ENCODE measurements around the gene TBL1XR1.

Gene TBL1XR1

GRCh38 chr3:177050501-177051237, 146.6 kb downstream of the TBL1XR1 start:
- Histone ChIP-seq H3K4me1 (ENCODE audit: control insufficient read depth, insufficient read depth, low read length) (peaks cover 21% of the 10 kb centered on the region), H3K4me3 (ENCODE audit: low read depth, low read length) (no peak overlapping the region), H3K9me3 (ENCODE audit: control insufficient read depth, insufficient read depth, low read length) (no peaks in the 10 kb centered on the region), H3K36me3 (ENCODE audit: control insufficient read depth, insufficient read depth, low read length) (peaks cover 8% of the 10 kb centered on the region), H3K27me3 (ENCODE audit: control insufficient read depth, insufficient read depth, low read length) (no peaks in the 10 kb centered on the region), H3K9ac (ENCODE audit: low read depth, low read length) (no peak overlapping the region)

GRCh38 chr3:177045767-177046166, 151.5 kb downstream of the TBL1XR1 start:
- H3K36me3 ChIP-seq (ENCODE audit: control insufficient read depth, insufficient read depth, low read length) = peaks cover 12% of the 10 kb centered on the region

GRCh38 chr3:177045222-177045621, 152.1 kb downstream of the TBL1XR1 start:
- Histone ChIP-seq H3K27me3 (ENCODE audit: control insufficient read depth, insufficient read depth, low read length) (no peaks in the 10 kb centered on the region), H3K36me3 (ENCODE audit: control insufficient read depth, insufficient read depth, low read length) (peaks cover 12% of the 10 kb centered on the region), H3K4me3 (ENCODE audit: low read depth, low read length) (no peak overlapping the region), H3K4me1 (ENCODE audit: control insufficient read depth, insufficient read depth, low read length) (peaks cover 23% of the 10 kb centered on the region), H3K9ac (ENCODE audit: low read depth, low read length) (no peak overlapping the region), H3K9me3 (ENCODE audit: control insufficient read depth, insufficient read depth, low read length) (no peaks in the 10 kb centered on the region)

More at GRCh38 chr3:177045767-177046166, 151.5 kb downstream of the TBL1XR1 start:
- H3K4me3 ChIP-seq (ENCODE audit: low read depth, low read length) = no peak overlapping the region
- no peaks in the 10 kb centered on the region for H3K9me3 ChIP-seq (ENCODE audit: control insufficient read depth, insufficient read depth, low read length)
- H3K27me3 ChIP-seq (ENCODE audit: control insufficient read depth, insufficient read depth, low read length) = no peaks in the 10 kb centered on the region
- peaks cover 23% of the 10 kb centered on the region for H3K4me1 ChIP-seq (ENCODE audit: control insufficient read depth, insufficient read depth, low read length)
- H3K9ac ChIP-seq (ENCODE audit: low read depth, low read length) = no peak overlapping the region

- Histone ChIP-seq H3K9me3 (ENCODE audit: control insufficient read depth, insufficient read depth, low read length) (no peaks in the 10 kb centered on the region), H3K27me3 (ENCODE audit: control insufficient read depth, insufficient read depth, low read length) (no peaks in the 10 kb centered on the region), H3K4me3 (ENCODE audit: low read depth, low read length) (no peak overlapping the region), H3K36me3 (ENCODE audit: control insufficient read depth, insufficient read depth, low read length) (peaks cover 8% of the 10 kb centered on the region), H3K9ac (ENCODE audit: low read depth, low read length) (no peak overlapping the region), H3K4me1 (ENCODE audit: control insufficient read depth, insufficient read depth, low read length) (peaks cover 16% of the 10 kb centered on the region)
These were observed 155.3 kb downstream of the TBL1XR1 start for GRCh38 chr3:177041730-177042551.

GRCh38 chr3:177041021-177041729, 156.1 kb downstream of the TBL1XR1 start:
- peaks cover 4% of the 10 kb centered on the region for H3K36me3 ChIP-seq (ENCODE audit: control insufficient read depth, insufficient read depth, low read length)
- no peaks in the 10 kb centered on the region for H3K27me3 ChIP-seq (ENCODE audit: control insufficient read depth, insufficient read depth, low read length)
- no peak overlapping the region for H3K4me3 ChIP-seq (ENCODE audit: low read depth, low read length)
- no peak overlapping the region for H3K9ac ChIP-seq (ENCODE audit: low read depth, low read length)
- no peaks in the 10 kb centered on the region for H3K9me3 ChIP-seq (ENCODE audit: control insufficient read depth, insufficient read depth, low read length)
- H3K4me1 ChIP-seq (ENCODE audit: control insufficient read depth, insufficient read depth, low read length) = peaks cover 8% of the 10 kb centered on the region

- Histone ChIP-seq H3K9me3 (ENCODE audit: control insufficient read depth, insufficient read depth, low read length) (no peaks in the 10 kb centered on the region), H3K4me3 (ENCODE audit: low read depth, low read length) (no peak overlapping the region), H3K4me1 (ENCODE audit: control insufficient read depth, insufficient read depth, low read length) (no peaks in the 10 kb centered on the region), H3K36me3 (ENCODE audit: control insufficient read depth, insufficient read depth, low read length) (peaks cover 1% of the 10 kb centered on the region), H3K27me3 (ENCODE audit: control insufficient read depth, insufficient read depth, low read length) (no peaks in the 10 kb centered on the region), H3K9ac (ENCODE audit: low read depth, low read length) (no peak overlapping the region)
These were observed 157.6 kb downstream of the TBL1XR1 start for GRCh38 chr3:177039490-177040274.

GRCh38 chr3:177037241-177037640, 160.0 kb downstream of the TBL1XR1 start:
- H3K9ac ChIP-seq (ENCODE audit: low read depth, low read length) = no peak overlapping the region
- no peaks in the 10 kb centered on the region for H3K4me1 ChIP-seq (ENCODE audit: control insufficient read depth, insufficient read depth, low read length)
- H3K27me3 ChIP-seq (ENCODE audit: control insufficient read depth, insufficient read depth, low read length) = no peaks in the 10 kb centered on the region
- H3K36me3 ChIP-seq (ENCODE audit: control insufficient read depth, insufficient read depth, low read length) = no peaks in the 10 kb centered on the region
- no peaks in the 10 kb centered on the region for H3K9me3 ChIP-seq (ENCODE audit: control insufficient read depth, insufficient read depth, low read length)
- no peak overlapping the region for H3K4me3 ChIP-seq (ENCODE audit: low read depth, low read length)

- Histone ChIP-seq H3K4me3 (ENCODE audit: low read depth, low read length) (no peak overlapping the region), H3K27me3 (ENCODE audit: control insufficient read depth, insufficient read depth, low read length) (no peaks in the 10 kb centered on the region), H3K9ac (ENCODE audit: low read depth, low read length) (no peak overlapping the region), H3K4me1 (ENCODE audit: control insufficient read depth, insufficient read depth, low read length) (no peaks in the 10 kb centered on the region), H3K36me3 (ENCODE audit: control insufficient read depth, insufficient read depth, low read length) (no peaks in the 10 kb centered on the region), H3K9me3 (ENCODE audit: control insufficient read depth, insufficient read depth, low read length) (no peaks in the 10 kb centered on the region)
These were observed 161.6 kb downstream of the TBL1XR1 start for GRCh38 chr3:177035676-177036075.

- Histone ChIP-seq H3K36me3 (ENCODE audit: control insufficient read depth, insufficient read depth, low read length) (no peaks in the 10 kb centered on the region), H3K9me3 (ENCODE audit: control insufficient read depth, insufficient read depth, low read length) (no peaks in the 10 kb centered on the region), H3K4me3 (ENCODE audit: low read depth, low read length) (no peak overlapping the region), H3K27me3 (ENCODE audit: control insufficient read depth, insufficient read depth, low read length) (no peaks in the 10 kb centered on the region), H3K9ac (ENCODE audit: low read depth, low read length) (no peak overlapping the region), H3K4me1 (ENCODE audit: control insufficient read depth, insufficient read depth, low read length) (no peaks in the 10 kb centered on the region)
These were observed 162.3 kb downstream of the TBL1XR1 start for GRCh38 chr3:177034832-177035475.

- no peak overlapping the region for H3K9ac ChIP-seq (ENCODE audit: low read depth, low read length)
- no peaks in the 10 kb centered on the region for H3K9me3 ChIP-seq (ENCODE audit: control insufficient read depth, insufficient read depth, low read length)
- no peaks in the 10 kb centered on the region for H3K4me1 ChIP-seq (ENCODE audit: control insufficient read depth, insufficient read depth, low read length)
- H3K27me3 ChIP-seq (ENCODE audit: control insufficient read depth, insufficient read depth, low read length) = no peaks in the 10 kb centered on the region
- H3K4me3 ChIP-seq (ENCODE audit: low read depth, low read length) = no peak overlapping the region
- peaks cover 5% of the 10 kb centered on the region for H3K36me3 ChIP-seq (ENCODE audit: control insufficient read depth, insufficient read depth, low read length)
These were observed 170.6 kb downstream of the TBL1XR1 start for GRCh38 chr3:177026505-177027277.

Measured in iPS-15b (cell line).